Thyroid gland (tissue), 4 donors: ENCODE data around the gene NELL2.

Experiments used
- POLR2A ChIP-seq, 2 donors: fragments of 450-650 bp; IDR thresholded peaks; one replicate each; pipeline ENCODE4 v1.6.1; 2017; ENCODE audit warnings: antibody characterized with exemption in 2 of 2, mild to moderate bottlenecking in 2 of 2, moderate library complexity in 1 of 2
- TF ChIP-seq, protein P1 (sequence below), 6 experiments: fragments of 200-600 bp in 3 of 6; fragments of 450-650 bp in 3 of 6; sonication (generic) in 3 of 6; IDR thresholded peaks; one replicate each; pipeline ENCODE4 v1.5.1; 2016 to 2019; ENCODE audit warnings: antibody characterized with exemption in 6 of 6, mild to moderate bottlenecking in 2 of 6, inconsistent platforms in 1 of 6, moderate library complexity in 1 of 6

DNA sequence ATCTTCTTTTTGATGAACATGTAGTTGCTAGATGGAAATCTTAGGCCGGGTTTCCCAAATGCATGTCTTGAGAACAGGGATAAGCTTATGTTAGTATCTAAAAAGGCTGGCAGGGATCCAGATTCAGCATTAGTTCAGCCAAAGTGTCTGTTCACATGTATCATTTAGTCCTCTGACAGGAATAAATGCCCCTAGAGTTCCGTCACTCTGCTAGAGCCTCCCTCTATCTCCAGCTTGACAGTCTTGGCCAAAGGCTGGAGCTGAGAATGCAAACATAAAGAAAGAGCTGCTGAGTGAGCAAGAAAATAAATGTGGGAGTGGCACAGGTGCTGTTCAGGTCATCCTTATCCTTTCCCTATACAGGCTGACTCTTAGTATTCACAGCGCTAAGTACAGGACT lies 13.8 kb upstream of the NELL2 start:
- TF ChIP-seq, protein P1, sequence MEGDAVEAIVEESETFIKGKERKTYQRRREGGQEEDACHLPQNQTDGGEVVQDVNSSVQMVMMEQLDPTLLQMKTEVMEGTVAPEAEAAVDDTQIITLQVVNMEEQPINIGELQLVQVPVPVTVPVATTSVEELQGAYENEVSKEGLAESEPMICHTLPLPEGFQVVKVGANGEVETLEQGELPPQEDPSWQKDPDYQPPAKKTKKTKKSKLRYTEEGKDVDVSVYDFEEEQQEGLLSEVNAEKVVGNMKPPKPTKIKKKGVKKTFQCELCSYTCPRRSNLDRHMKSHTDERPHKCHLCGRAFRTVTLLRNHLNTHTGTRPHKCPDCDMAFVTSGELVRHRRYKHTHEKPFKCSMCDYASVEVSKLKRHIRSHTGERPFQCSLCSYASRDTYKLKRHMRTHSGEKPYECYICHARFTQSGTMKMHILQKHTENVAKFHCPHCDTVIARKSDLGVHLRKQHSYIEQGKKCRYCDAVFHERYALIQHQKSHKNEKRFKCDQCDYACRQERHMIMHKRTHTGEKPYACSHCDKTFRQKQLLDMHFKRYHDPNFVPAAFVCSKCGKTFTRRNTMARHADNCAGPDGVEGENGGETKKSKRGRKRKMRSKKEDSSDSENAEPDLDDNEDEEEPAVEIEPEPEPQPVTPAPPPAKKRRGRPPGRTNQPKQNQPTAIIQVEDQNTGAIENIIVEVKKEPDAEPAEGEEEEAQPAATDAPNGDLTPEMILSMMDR (IDR thresholded peaks at IDR 0.05) = no peak
- no peak for TF ChIP-seq POLR2A (IDR thresholded peaks at IDR 0.05)
